OCI-LY1 (cell line): ENCODE measurements around the gene DENND1B.

Experiments used
- H2AFZ ChIP-seq: fragments of 200-600 bp; sonication (generic), shearing (Covaris generic); 2 replicates; pipeline ENCODE4 v1.6.0; 2014; ENCODE audit warnings: antibody characterized with exemption, mild to moderate bottlenecking, low read length
- H3F3A ChIP-seq: fragments of 200-600 bp; sonication (generic), shearing (Covaris generic); 2 replicates; pipeline ENCODE4 v1.6.0; 2014; ENCODE audit warnings: mild to moderate bottlenecking, antibody characterized with exemption, low read length, moderate library complexity; ENCODE audit not compliant: insufficient read depth
- H3K27ac ChIP-seq: fragments of 200-600 bp; sonication (generic); 2 replicates; pipeline ENCODE4 v1.5.1; 2014; ENCODE audit warnings: low read length, mixed run types, mild to moderate bottlenecking, low read depth; ENCODE audit not compliant: poor library complexity, severe bottlenecking
- H3K27me3 ChIP-seq: fragments of 200-600 bp; sonication (generic); 2 replicates; pipeline ENCODE4 v1.6.0; 2014; ENCODE audit warnings: antibody characterized with exemption, mild to moderate bottlenecking, low read length, moderate library complexity; ENCODE audit not compliant: insufficient read depth
- H3K36me3 ChIP-seq: fragments of 200-600 bp; sonication (generic); 2 replicates; pipeline ENCODE4 v1.6.1; 2014; ENCODE audit warnings: mild to moderate bottlenecking, antibody characterized with exemption, low read length, moderate library complexity, mixed read lengths; ENCODE audit not compliant: insufficient read depth
- H3K4me1 ChIP-seq: fragments of 200-600 bp; sonication (generic); 2 replicates; pipeline ENCODE4 v1.5.1; 2014; ENCODE audit warnings: mild to moderate bottlenecking, low read length, moderate library complexity; ENCODE audit not compliant: insufficient read depth, severe bottlenecking
- H3K4me2 ChIP-seq: fragments of 200-600 bp; sonication (generic), shearing (Covaris generic); 2 replicates; pipeline ENCODE4 v1.6.1; 2014; ENCODE audit warnings: low read length
- H3K4me3 ChIP-seq: fragments of 200-600 bp; sonication (generic); 2 replicates; pipeline ENCODE4 v1.5.1; 2014; ENCODE audit warnings: low read length, low read depth, mild to moderate bottlenecking, mixed read lengths; ENCODE audit not compliant: poor library complexity, severe bottlenecking
- H3K79me2 ChIP-seq: fragments of 200-600 bp; shearing (Covaris generic); 2 replicates; pipeline ENCODE4 v1.6.1; 2016; ENCODE audit warnings: mixed run types, low read length, mixed read lengths; ENCODE audit not compliant: insufficient read depth
- H3K9ac ChIP-seq: fragments of 200-600 bp; sonication (generic), shearing (Covaris generic); 2 replicates; pipeline ENCODE4 v1.6.1; 2014; ENCODE audit warnings: mild to moderate bottlenecking, low read length, mixed read lengths
- H3K9me2 ChIP-seq: fragments of 200-600 bp; sonication (generic), shearing (Covaris generic); 2 replicates; pipeline ENCODE4 v1.6.1; 2014; ENCODE audit warnings: low read depth, mild to moderate bottlenecking, low read length, mixed read lengths
- H3K9me3 ChIP-seq: fragments of 200-600 bp; shearing (Covaris generic); 2 replicates; pipeline ENCODE4 v1.6.1; 2014; ENCODE audit warnings: low read length, mixed read lengths
- H4K20me1 ChIP-seq: fragments of 200-600 bp; sonication (generic), shearing (Covaris generic); 2 replicates; pipeline ENCODE4 v1.6.0; 2016; ENCODE audit warnings: mild to moderate bottlenecking, low read length; ENCODE audit not compliant: insufficient read depth
- EZH2 ChIP-seq: fragments of 200-600 bp; sonication (generic), shearing (Covaris generic); IDR thresholded peaks from 2 replicates; pipeline ENCODE4 v1.8.0; 2017; ENCODE audit warnings: borderline replicate concordance, mixed run types, mild to moderate bottlenecking, antibody characterized with exemption, low read length, moderate library complexity, mixed read lengths
- TF ChIP-seq, protein P1 (sequence below): fragments of 200-600 bp; sonication (generic), shearing (Covaris generic); IDR thresholded peaks from 2 replicates; pipeline ENCODE4 v1.5.1; 2017; ENCODE audit warnings: mild to moderate bottlenecking, antibody characterized with exemption, low read length, moderate library complexity, mixed read lengths

The DENND1B gene

DNA sequence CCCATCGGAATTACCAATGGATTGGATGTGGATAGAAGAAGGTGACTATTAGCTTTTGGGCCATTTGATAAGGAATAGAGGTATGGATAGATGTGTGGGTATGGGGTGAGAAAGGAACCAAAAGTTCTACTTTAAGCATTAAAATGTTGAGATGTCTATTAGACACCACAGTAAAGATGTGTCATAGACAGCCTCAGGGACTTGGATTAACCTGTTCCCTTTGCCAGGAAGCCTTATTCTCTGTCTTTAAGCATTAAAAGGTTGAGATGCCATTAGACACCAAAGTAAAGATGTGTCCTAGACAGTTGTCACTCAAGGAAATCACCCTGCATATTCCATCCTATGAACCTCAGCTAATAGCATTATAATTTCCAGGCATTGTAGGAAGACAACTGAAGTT, 11.0 kb upstream of the DENND1B start:
- Histone ChIP-seq H3K27me3 (no peaks in the 10 kb centered on the region), H2AFZ (no peak overlapping the region), H3K9ac (no peak overlapping the region), H3K9me3 (no peaks in the 10 kb centered on the region), H3K36me3 (no peaks in the 10 kb centered on the region), H3K9me2 (no peaks in the 10 kb centered on the region), H3K27ac (no peak overlapping the region), H3F3A (no peaks in the 10 kb centered on the region), H4K20me1 (no peaks in the 10 kb centered on the region), H3K4me1 (no peaks in the 10 kb centered on the region), H3K4me3 (no peak overlapping the region), H3K79me2 (no peaks in the 10 kb centered on the region), H3K4me2 (no peak overlapping the region)
- no peak for TF ChIP-seq EZH2
- TF ChIP-seq, protein P1, sequence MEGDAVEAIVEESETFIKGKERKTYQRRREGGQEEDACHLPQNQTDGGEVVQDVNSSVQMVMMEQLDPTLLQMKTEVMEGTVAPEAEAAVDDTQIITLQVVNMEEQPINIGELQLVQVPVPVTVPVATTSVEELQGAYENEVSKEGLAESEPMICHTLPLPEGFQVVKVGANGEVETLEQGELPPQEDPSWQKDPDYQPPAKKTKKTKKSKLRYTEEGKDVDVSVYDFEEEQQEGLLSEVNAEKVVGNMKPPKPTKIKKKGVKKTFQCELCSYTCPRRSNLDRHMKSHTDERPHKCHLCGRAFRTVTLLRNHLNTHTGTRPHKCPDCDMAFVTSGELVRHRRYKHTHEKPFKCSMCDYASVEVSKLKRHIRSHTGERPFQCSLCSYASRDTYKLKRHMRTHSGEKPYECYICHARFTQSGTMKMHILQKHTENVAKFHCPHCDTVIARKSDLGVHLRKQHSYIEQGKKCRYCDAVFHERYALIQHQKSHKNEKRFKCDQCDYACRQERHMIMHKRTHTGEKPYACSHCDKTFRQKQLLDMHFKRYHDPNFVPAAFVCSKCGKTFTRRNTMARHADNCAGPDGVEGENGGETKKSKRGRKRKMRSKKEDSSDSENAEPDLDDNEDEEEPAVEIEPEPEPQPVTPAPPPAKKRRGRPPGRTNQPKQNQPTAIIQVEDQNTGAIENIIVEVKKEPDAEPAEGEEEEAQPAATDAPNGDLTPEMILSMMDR = no peak

DNA sequence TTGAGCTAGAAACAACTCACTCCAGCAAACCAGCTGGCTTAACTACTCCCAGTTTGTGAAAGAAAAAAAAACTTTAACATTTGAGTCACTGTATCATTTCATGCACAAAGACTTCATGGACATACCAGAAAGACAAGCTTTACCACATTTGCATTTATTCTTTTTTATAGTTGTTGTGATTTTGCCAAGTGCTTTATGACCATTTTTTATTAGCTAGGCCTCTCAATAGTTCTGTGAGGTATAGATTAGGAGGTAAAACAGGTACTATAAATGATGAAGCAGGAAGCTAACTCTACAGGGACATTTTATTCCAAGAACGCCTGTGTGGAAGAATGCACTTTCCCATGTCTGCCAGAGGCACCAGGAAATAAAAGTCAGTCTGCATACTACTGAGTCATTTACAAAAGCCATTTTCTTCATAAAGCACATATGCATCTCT, 8.2 kb upstream of the DENND1B start:
- Histone ChIP-seq H3K27me3 (no peaks in the 10 kb centered on the region), H3K9ac (no peak overlapping the region), H4K20me1 (no peaks in the 10 kb centered on the region), H3K4me3 (no peak overlapping the region), H3K9me3 (peaks cover 3% of the 10 kb centered on the region; the same call in 1 of the 2 replicates), H3K4me1 (peaks cover under 1% of the 10 kb centered on the region), H3K79me2 (no peaks in the 10 kb centered on the region), H3F3A (no peaks in the 10 kb centered on the region), H3K36me3 (no peaks in the 10 kb centered on the region), H3K4me2 (no peak overlapping the region), H2AFZ (no peak overlapping the region), H3K27ac (no peak overlapping the region), H3K9me2 (no peaks in the 10 kb centered on the region)
- TF ChIP-seq, protein P1 = no peak
- no peak for TF ChIP-seq EZH2

DNA sequence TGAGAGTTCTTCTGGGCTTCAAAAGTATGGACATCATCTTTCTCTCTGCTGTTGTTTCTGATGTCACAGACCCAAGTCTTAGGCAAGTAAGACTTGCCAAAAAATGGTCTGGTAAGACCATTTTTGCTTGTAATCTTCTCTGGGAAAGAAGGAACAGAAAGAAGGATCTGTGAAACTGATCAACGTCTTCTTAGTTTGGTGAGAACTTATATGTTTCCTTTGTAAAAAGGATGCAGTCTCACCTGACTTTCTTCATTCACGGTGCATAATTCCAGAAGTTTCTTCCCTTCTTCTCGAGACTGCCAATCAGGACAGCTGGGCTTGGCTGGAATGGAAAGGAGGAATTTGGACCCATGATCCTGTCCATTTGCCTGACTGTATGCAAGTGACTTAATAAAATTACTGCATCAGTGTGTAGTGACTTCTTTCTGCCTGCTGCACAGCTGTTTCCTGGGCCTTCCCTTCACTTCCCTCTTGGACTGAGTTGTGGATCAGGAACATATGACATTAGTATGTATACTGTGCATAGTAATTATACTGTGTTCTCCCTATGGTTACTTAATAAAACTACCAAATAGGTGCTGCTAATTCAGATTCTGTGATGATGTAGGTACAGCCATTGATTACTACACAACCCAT, 7.6 kb upstream of the DENND1B start:
- Histone ChIP-seq H3F3A (no peaks in the 10 kb centered on the region), H3K36me3 (no peaks in the 10 kb centered on the region), H3K79me2 (no peaks in the 10 kb centered on the region), H3K9me3 (peaks cover 3% of the 10 kb centered on the region; the same call in 1 of the 2 replicates), H3K4me3 (no peak overlapping the region), H2AFZ (no peak overlapping the region), H4K20me1 (no peaks in the 10 kb centered on the region), H3K27ac (no peak overlapping the region), H3K4me2 (no peak overlapping the region), H3K27me3 (no peaks in the 10 kb centered on the region), H3K9me2 (no peaks in the 10 kb centered on the region), H3K9ac (no peak overlapping the region), H3K4me1 (peaks cover 6% of the 10 kb centered on the region)
- TF ChIP-seq, protein P1 = no peak
- TF ChIP-seq EZH2 = no peak
